ENCODE data around the gene TPRX2. TPM values are rescaled to one million over a fixed set of nuclear protein-coding genes. Genes with fewer than 3 reads are reported as not detected.

TPRX2 gene
- total RNA-seq, 2 donors from 2014 or later: not detected

GRCh38 chr19:47842941-47843340 is 16.1 kb upstream of the TPRX2 start:
- Histone ChIP-seq H3K4me1 (ENCODE audit: control insufficient read depth, insufficient read depth, low read length) (no peaks in the 10 kb centered on the region), H3K36me3 (ENCODE audit: control insufficient read depth, insufficient read depth, low read length) (no peaks in the 10 kb centered on the region), H3K4me3 (ENCODE audit: low read length) (no peak overlapping the region), H3K27me3 (ENCODE audit: control insufficient read depth, insufficient read depth, low read length, poor library complexity, severe bottlenecking) (no peaks in the 10 kb centered on the region), H3K9me3 (ENCODE audit: control insufficient read depth, low read length) (no peaks in the 10 kb centered on the region), H3K27ac (ENCODE audit: low read depth, low read length) (no peak overlapping the region), H3K9ac (ENCODE audit: extremely low read depth, low read length, poor library complexity, severe bottlenecking) (no peak overlapping the region)
- no peaks in the 10 kb centered on the region for H3K9me3 Mint-ChIP-seq
- no peaks in the 10 kb centered on the region for H3K36me3 Mint-ChIP-seq (ENCODE audit: low read depth)
- TF ChIP-seq CTCF (conservative IDR thresholded peaks at IDR 0.05): no peak
- peaks cover 29% of the 10 kb centered on the region for H3K4me1 Mint-ChIP-seq
- peak overlapping the region; percentile 58 for H3K27ac Mint-ChIP-seq
- no peaks in the 10 kb centered on the region for H3K27me3 Mint-ChIP-seq (ENCODE audit: insufficient read depth)
- no peak overlapping the region for H3K4me3 Mint-ChIP-seq
- DNase-seq: no peak
- WGBS, 2 experiments (ENCODE audit: insufficient coverage in 1 of 2, insufficient read length in 1 of 2): 88 to 90% methylated on average over 4 to 5 of the region's 5 CpGs

GRCh38 chr19:47848425-47848822 is 10.6 kb upstream of the TPRX2 start:
- no peaks in the 10 kb centered on the region for H3K9me3 ChIP-seq (ENCODE audit: control insufficient read depth, low read length)
- H3K4me1 Mint-ChIP-seq: peaks cover 23% of the 10 kb centered on the region
- H3K4me3 ChIP-seq (ENCODE audit: low read length): peak overlapping the region; percentile 77
- H3K27me3 ChIP-seq (ENCODE audit: control insufficient read depth, insufficient read depth, low read length, poor library complexity, severe bottlenecking): no peaks in the 10 kb centered on the region
- H3K36me3 ChIP-seq (ENCODE audit: control insufficient read depth, insufficient read depth, low read length): no peaks in the 10 kb centered on the region
- H3K4me3 Mint-ChIP-seq: peak overlapping the region; percentile 56
- no peak for TF ChIP-seq CTCF (conservative IDR thresholded peaks at IDR 0.05)
- no peaks in the 10 kb centered on the region for H3K36me3 Mint-ChIP-seq (ENCODE audit: low read depth)
- no peaks in the 10 kb centered on the region for H3K9me3 Mint-ChIP-seq
- 58 to 73% methylated on average over 3 to 10 of the region's 10 CpGs for WGBS, 2 experiments (ENCODE audit: insufficient coverage in 1 of 2, insufficient read length in 1 of 2)
- no peaks in the 10 kb centered on the region for H3K4me1 ChIP-seq (ENCODE audit: control insufficient read depth, insufficient read depth, low read length)
- H3K9ac ChIP-seq (ENCODE audit: extremely low read depth, low read length, poor library complexity, severe bottlenecking): peak overlapping the region; percentile 55
- no peaks in the 10 kb centered on the region for H3K27me3 Mint-ChIP-seq (ENCODE audit: insufficient read depth)
- H3K27ac ChIP-seq (ENCODE audit: low read depth, low read length): peak overlapping the region; percentile 49
- H3K27ac Mint-ChIP-seq: peak overlapping the region; percentile 95
- DNase-seq: no peak

GRCh38 chr19:47848823-47849473 is 10.1 kb upstream of the TPRX2 start:
- peak overlapping the region; percentile 56 for H3K4me3 Mint-ChIP-seq

More at GRCh38 chr19:47848823-47849473, 10.1 kb upstream of the TPRX2 start:
- 5 to 12% methylated on average over 10 to 22 of the region's 22 CpGs for WGBS, 2 experiments (ENCODE audit: insufficient coverage in 1 of 2, insufficient read length in 1 of 2)
- Histone ChIP-seq H3K9ac (ENCODE audit: extremely low read depth, low read length, poor library complexity, severe bottlenecking) (peak overlapping the region; percentile 55), H3K27me3 (ENCODE audit: control insufficient read depth, insufficient read depth, low read length, poor library complexity, severe bottlenecking) (no peaks in the 10 kb centered on the region), H3K36me3 (ENCODE audit: control insufficient read depth, insufficient read depth, low read length) (no peaks in the 10 kb centered on the region), H3K9me3 (ENCODE audit: control insufficient read depth, low read length) (no peaks in the 10 kb centered on the region), H3K27ac (ENCODE audit: low read depth, low read length) (peak overlapping the region; percentile 49), H3K4me1 (ENCODE audit: control insufficient read depth, insufficient read depth, low read length) (no peaks in the 10 kb centered on the region), H3K4me3 (ENCODE audit: low read length) (peak overlapping the region; percentile 77)
- DNase-seq: peak; percentile 94
- Mint-ChIP-seq H3K36me3 (ENCODE audit: low read depth) (no peaks in the 10 kb centered on the region), H3K4me1 (peaks cover 26% of the 10 kb centered on the region), H3K27ac (peak overlapping the region; percentile 95), H3K9me3 (no peaks in the 10 kb centered on the region), H3K27me3 (ENCODE audit: insufficient read depth) (no peaks in the 10 kb centered on the region)
- TF ChIP-seq CTCF (conservative IDR thresholded peaks at IDR 0.05): peak; percentile 96

Measured in endodermal cell (in vitro differentiated cells).